CD1c-positive myeloid dendritic cell (primary cell): Measurements from ENCODE around the gene TMEM116.
"Not testable (repeated sequence)": the region's sequence is repeated elsewhere in the genome, so short reads cannot be mapped to it uniquely, and the experiment has no call there.

ENCODE experiments used
- DNase-seq: peaks from one replicate; pipeline ENCODE4 v3.0.0-alpha.2; 2016; ENCODE audit errors: extremely low spot score

TMEM116 gene

GRCh38 chr12:112009596-112009995 lies 3.4 kb downstream of the TMEM116 start:
- not testable (repeated sequence) for DNase-seq

- no peak for DNase-seq
These were observed 4.0 kb downstream of the TMEM116 start for GRCh38 chr12:112008918-112009317.

- no peak for DNase-seq
These were observed 5.0 kb downstream of the TMEM116 start for GRCh38 chr12:112007945-112008344.

GRCh38 chr12:112005419-112006395 lies 7.3 kb downstream of the TMEM116 start:
- peak; percentile 10 for DNase-seq

- DNase-seq: no peak
These were observed 8.9 kb downstream of the TMEM116 start for GRCh38 chr12:112004041-112004440.

- no peak for DNase-seq
These were observed 11.4 kb downstream of the TMEM116 start for GRCh38 chr12:112001576-112001975.

GRCh38 chr12:112000820-112001219 lies 12.1 kb downstream of the TMEM116 start:
- DNase-seq: no peak

- DNase-seq: not testable (repeated sequence)
These were observed 13.8 kb downstream of the TMEM116 start for GRCh38 chr12:111999129-111999528.

GRCh38 chr12:111998015-111998414 lies 14.9 kb downstream of the TMEM116 start:
- DNase-seq: no peak

- no peak for DNase-seq
These were observed 15.7 kb downstream of the TMEM116 start for GRCh38 chr12:111997300-111997699.

GRCh38 chr12:111995782-111996480 lies 17.0 kb downstream of the TMEM116 start:
- DNase-seq: no peak

GRCh38 chr12:111994211-111995111 lies 18.5 kb downstream of the TMEM116 start:
- DNase-seq: peak; percentile 78

- DNase-seq: no peak
These were observed 19.4 kb downstream of the TMEM116 start for GRCh38 chr12:111993292-111994150.

- DNase-seq: no peak
These were observed 20.5 kb downstream of the TMEM116 start for GRCh38 chr12:111992464-111992863.

- DNase-seq: no peak
These were observed 21.0 kb downstream of the TMEM116 start for GRCh38 chr12:111991946-111992345.

- DNase-seq: no peak
These were observed 21.4 kb downstream of the TMEM116 start for GRCh38 chr12:111991535-111991934.

GRCh38 chr12:111984820-111985219 lies 28.1 kb downstream of the TMEM116 start:
- no peak for DNase-seq

GRCh38 chr12:111981987-111982386 lies 31.0 kb downstream of the TMEM116 start:
- DNase-seq: no peak

GRCh38 chr12:111980598-111980997 lies 32.4 kb downstream of the TMEM116 start:
- DNase-seq: no peak

- no peak for DNase-seq
These were observed 34.4 kb downstream of the TMEM116 start for GRCh38 chr12:111978545-111978944.

GRCh38 chr12:111976860-111977259 lies 36.1 kb downstream of the TMEM116 start:
- no peak for DNase-seq
